Naive B cell (primary cell): ENCODE data around the gene RYR2. TPM values are rescaled to one million over a fixed set of nuclear protein-coding genes. Genes with fewer than 3 reads are reported as not detected.
"Not testable (repeated sequence)": the region's sequence is repeated elsewhere in the genome, so short reads cannot be mapped to it uniquely, and the experiment has no call there.

Experiments
- ATAC-seq, 2 donors: fragments of 150-1000 bp; cut with Tn5 transposase; 2 replicates each; pipeline ENCODE4 v1.10.0; 2021; ENCODE audit warnings: low read depth in 2 of 2, mild to moderate bottlenecking in 2 of 2, moderate library complexity in 2 of 2
- DNase-seq: peaks from one replicate; pipeline ENCODE4 v3.0.0; 2022
- H3K27ac Mint-ChIP-seq, 6 donors: one replicate each; pipeline ENCODE4 v1.8.0; 2020 to 2022; ENCODE audit warnings: mild to moderate bottlenecking in 6 of 6, mixed read lengths in 6 of 6, moderate library complexity in 5 of 6, inconsistent platforms in 2 of 6
- H3K27me3 Mint-ChIP-seq, 3 donors: one replicate each; pipeline ENCODE4 v1.8.0; 2021 to 2022; ENCODE audit warnings: mixed read lengths in 3 of 3, mild to moderate bottlenecking in 1 of 3
- H3K36me3 Mint-ChIP-seq, 2 donors: one replicate each; pipeline ENCODE4 v1.8.0; 2020 to 2022; ENCODE audit warnings: mixed read lengths in 2 of 2, inconsistent platforms in 1 of 2, mild to moderate bottlenecking in 1 of 2
- H3K4me1 Mint-ChIP-seq, 3 donors: one replicate each; pipeline ENCODE4 v1.8.0; 2020 to 2022; ENCODE audit warnings: mixed read lengths in 3 of 3, inconsistent platforms in 1 of 3, mild to moderate bottlenecking in 1 of 3, moderate library complexity in 1 of 3
- H3K4me3 Mint-ChIP-seq, 8 donors: one replicate each; pipeline ENCODE4 v1.8.0; 2020 to 2022; ENCODE audit warnings: mild to moderate bottlenecking in 8 of 8, mixed read lengths in 8 of 8, moderate library complexity in 8 of 8, inconsistent platforms in 2 of 8
- H3K9me3 Mint-ChIP-seq, 7 donors: one replicate each; pipeline ENCODE4 v1.8.0; 2020 to 2022; ENCODE audit warnings: mixed read lengths in 7 of 7, mild to moderate bottlenecking in 5 of 7, inconsistent platforms in 2 of 7, moderate library complexity in 1 of 7
- polyA plus RNA-seq, 6 donors: library from polyadenylated mRNA; unstranded; fragments of 300-500 nt; fragmentation: Illumina TruSeq; gene quantifications; one replicate each; pipeline ENCODE4 v1.2.3, GENCODE V29; 2021; ENCODE audit warnings: low read depth in 6 of 6

The RYR2 gene
- polyA plus RNA-seq, 6 donors from 2014 or later, result 0.09 TPM; not detected in 5

GRCh38 chr1:237145379-237146135, 103.6 kb downstream of the RYR2 start:
- H3K27ac Mint-ChIP-seq, result no peak overlapping the region
- H3K9me3 Mint-ChIP-seq, result no peaks in the 10 kb centered on the region
- no peak for DNase-seq
- no peaks in the 10 kb centered on the region for H3K4me1 Mint-ChIP-seq
- ATAC-seq, result no peak
- H3K4me3 Mint-ChIP-seq, result no peak overlapping the region
- H3K36me3 Mint-ChIP-seq, result no peaks in the 10 kb centered on the region
- H3K27me3 Mint-ChIP-seq, result peaks cover 0 to 4% (median 0%) of the 10 kb centered on the region in 3 donors

DNA sequence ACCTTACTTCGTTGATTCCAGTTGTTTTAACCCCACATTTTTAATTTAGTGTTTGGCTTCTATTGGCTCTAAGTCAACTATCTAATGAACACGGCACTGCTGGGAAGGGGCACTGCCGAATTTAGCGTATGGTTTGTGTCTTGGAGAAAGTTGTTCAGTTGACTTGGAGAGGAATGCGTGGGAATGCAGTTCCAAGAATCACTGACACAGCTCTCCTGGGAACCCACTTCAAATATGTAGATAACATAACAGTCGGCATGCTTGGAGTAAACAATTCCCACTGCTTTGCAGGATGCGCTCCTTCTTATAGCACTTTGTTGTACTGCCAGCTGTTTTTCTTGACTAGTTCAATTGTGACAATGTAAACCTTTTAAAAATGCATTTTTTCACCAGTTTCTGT, 104.3 kb downstream of the RYR2 start:
- Mint-ChIP-seq H3K4me1 (no peaks in the 10 kb centered on the region), H3K36me3 (no peaks in the 10 kb centered on the region), H3K9me3 (no peaks in the 10 kb centered on the region), H3K4me3 (no peak overlapping the region), H3K27ac (no peak overlapping the region), H3K27me3 (peaks cover 0 to 4% (median 0%) of the 10 kb centered on the region in 3 donors)
- DNase-seq, result no peak
- no peak for ATAC-seq

DNA sequence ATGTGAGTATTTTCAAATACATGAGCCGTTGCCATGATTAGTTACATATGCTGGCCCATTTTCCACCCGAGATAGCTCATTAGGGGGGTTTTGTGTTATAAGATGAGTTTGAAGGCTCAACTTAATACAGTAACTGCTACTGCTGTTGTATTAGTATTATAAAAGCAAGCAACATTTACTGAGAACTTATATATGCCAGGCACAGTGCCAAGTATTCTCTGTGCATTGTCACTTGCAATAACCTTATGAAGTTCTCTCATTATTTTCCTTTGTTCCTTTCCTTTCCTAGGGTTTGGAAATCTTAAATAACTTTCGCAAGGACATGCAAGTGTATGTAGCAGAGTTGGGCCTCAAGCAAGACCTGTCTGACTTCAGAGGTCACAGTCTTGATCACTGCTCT, 107.9 kb downstream of the RYR2 start:
- no peak for DNase-seq
- Mint-ChIP-seq H3K36me3 (no peaks in the 10 kb centered on the region), H3K4me1 (no peaks in the 10 kb centered on the region), H3K27me3 (peaks cover 0 to 4% (median 0%) of the 10 kb centered on the region in 3 donors), H3K9me3 (peaks cover 0 to 6% (median 0%) of the 10 kb centered on the region in 7 donors), H3K4me3 (no peak overlapping the region), H3K27ac (no peak overlapping the region)
- no peak for ATAC-seq

DNA sequence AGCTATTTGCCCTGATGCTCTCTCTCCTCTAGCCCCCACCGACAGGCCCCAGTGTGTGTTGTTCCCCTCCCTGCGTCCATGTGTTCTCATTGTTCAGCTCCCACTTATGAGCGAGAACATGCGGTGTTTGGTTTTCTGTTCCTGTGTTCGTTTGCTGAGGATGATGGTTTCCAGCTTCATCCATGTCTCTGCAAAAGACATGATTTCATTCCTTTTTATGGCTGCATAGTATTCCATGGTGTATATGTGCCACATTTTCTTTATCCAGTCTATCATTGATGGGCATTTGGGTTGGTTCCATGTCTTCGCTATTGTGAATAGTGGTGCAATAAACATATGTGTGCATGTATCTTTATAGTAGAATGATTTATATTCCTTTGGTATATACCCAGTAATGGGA, 110.0 kb downstream of the RYR2 start:
- H3K4me1 Mint-ChIP-seq, H3K4me3 Mint-ChIP-seq, H3K36me3 Mint-ChIP-seq, DNase-seq, H3K27me3 Mint-ChIP-seq, H3K9me3 Mint-ChIP-seq, ATAC-seq, H3K27ac Mint-ChIP-seq: not testable (repeated sequence)

DNA sequence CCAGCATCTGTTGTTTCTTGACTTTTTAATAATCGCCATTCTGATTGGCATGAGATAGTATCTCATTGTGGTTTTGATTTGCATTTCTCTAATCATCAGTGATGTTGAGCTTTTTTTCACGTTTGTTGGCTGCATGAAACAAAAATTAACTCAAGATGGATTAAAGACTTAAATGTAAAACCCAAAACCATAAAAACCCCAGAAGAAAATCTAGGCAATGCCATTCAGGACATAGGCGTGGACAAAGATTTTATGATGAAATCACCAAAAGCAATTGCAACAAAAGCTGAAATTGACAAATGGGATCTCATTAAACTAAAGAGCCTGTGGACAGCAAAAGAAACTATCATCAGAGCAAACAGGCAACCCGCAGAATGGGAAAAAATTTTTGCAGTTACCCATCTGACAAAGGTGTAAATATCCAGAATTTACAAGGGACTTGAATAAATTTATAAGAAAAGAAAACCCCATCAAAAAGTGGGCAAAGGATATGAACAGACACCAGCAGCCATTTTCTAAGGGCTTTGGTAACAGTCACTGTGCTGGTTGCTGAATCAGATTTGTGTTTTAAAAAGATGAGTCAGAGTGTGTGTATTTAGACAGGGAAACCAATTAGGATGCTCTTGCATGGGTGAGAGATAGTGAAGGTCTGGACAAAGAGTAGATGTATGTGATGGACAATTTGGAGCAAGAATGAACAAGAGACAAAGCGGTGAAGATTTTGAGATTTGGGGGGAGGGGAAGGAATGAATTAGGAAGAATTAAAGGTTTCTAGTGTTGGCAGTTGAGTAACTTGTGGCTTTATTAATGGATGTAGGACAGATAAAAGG, 110.7 kb downstream of the RYR2 start:
- DNase-seq (no peak), ATAC-seq (no peak)
- H3K4me1 Mint-ChIP-seq, result no peaks in the 10 kb centered on the region

DNA sequence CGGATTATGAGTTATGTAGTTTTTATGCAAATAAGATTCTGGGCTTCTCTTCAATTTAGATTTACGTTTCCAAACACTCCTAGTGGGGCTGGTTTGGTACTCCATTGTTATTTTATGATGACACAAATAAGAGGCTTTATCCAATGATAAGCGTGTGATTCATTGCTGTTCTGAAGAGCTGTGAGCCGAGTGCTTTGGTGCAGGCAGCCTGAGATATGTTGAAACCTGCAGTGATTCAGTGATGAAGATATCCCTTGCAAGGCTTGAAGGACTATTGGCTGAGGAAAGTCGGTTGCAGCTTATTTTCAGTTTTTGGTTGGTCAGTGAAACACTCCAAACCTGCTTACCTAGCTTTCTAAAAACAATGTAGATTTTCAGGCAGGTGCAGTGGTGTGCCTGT, 112.2 kb downstream of the RYR2 start:
- H3K27me3 Mint-ChIP-seq, result peaks cover 0 to 7% (median 0%) of the 10 kb centered on the region in 3 donors

More for the DNA sequence above, 110.7 kb downstream of the RYR2 start:
- H3K27ac Mint-ChIP-seq, result no peak overlapping the region
- H3K27me3 Mint-ChIP-seq, result no peaks in the 10 kb centered on the region
- H3K4me3 Mint-ChIP-seq, result no peak overlapping the region
- H3K9me3 Mint-ChIP-seq, result peaks cover 0 to 12% (median 0%) of the 10 kb centered on the region in 7 donors
- H3K36me3 Mint-ChIP-seq, result no peaks in the 10 kb centered on the region

GRCh38 chr1:237164406-237165352, 122.7 kb downstream of the RYR2 start:
- DNase-seq (no peak), ATAC-seq (no peak)
- H3K9me3 Mint-ChIP-seq, result peaks cover 0 to 2% (median 0%) of the 10 kb centered on the region in 7 donors
- H3K4me3 Mint-ChIP-seq, result no peak overlapping the region
- H3K36me3 Mint-ChIP-seq, result no peaks in the 10 kb centered on the region
- peaks cover 0 to under 1% (median 0%) of the 10 kb centered on the region in 3 donors for H3K27me3 Mint-ChIP-seq
- no peak overlapping the region for H3K27ac Mint-ChIP-seq
- H3K4me1 Mint-ChIP-seq, result no peaks in the 10 kb centered on the region

More for the DNA sequence above, 112.2 kb downstream of the RYR2 start:
- no peak for ATAC-seq
- Mint-ChIP-seq H3K4me3 (no peak overlapping the region), H3K36me3 (no peaks in the 10 kb centered on the region), H3K9me3 (peaks cover 0 to 12% (median 0%) of the 10 kb centered on the region in 7 donors), H3K4me1 (no peaks in the 10 kb centered on the region), H3K27ac (no peak overlapping the region)
- DNase-seq, result no peak

GRCh38 chr1:237166086-237166485, 124.1 kb downstream of the RYR2 start:
- Mint-ChIP-seq H3K27me3 (peaks cover 0 to 5% (median 0%) of the 10 kb centered on the region in 3 donors), H3K9me3 (peaks cover 0 to 3% (median 0%) of the 10 kb centered on the region in 7 donors), H3K4me3 (no peak overlapping the region), H3K27ac (no peak overlapping the region), H3K4me1 (no peaks in the 10 kb centered on the region), H3K36me3 (no peaks in the 10 kb centered on the region)
- no peak for ATAC-seq
- DNase-seq, result no peak

GRCh38 chr1:237166593-237167101, 124.7 kb downstream of the RYR2 start:
- Mint-ChIP-seq H3K4me3 (no peak overlapping the region), H3K9me3 (peaks cover 0 to 3% (median 0%) of the 10 kb centered on the region in 7 donors), H3K36me3 (no peaks in the 10 kb centered on the region), H3K27ac (no peak overlapping the region), H3K27me3 (peaks cover 0 to 5% (median 4%) of the 10 kb centered on the region in 3 donors), H3K4me1 (no peaks in the 10 kb centered on the region)
- no peak for DNase-seq
- ATAC-seq, result no peak

GRCh38 chr1:237170149-237170548, 128.2 kb downstream of the RYR2 start:
- Mint-ChIP-seq H3K4me3 (no peak overlapping the region), H3K27ac (no peak overlapping the region), H3K4me1 (no peaks in the 10 kb centered on the region), H3K36me3 (no peaks in the 10 kb centered on the region), H3K27me3 (peaks cover 0 to 5% (median 4%) of the 10 kb centered on the region in 3 donors), H3K9me3 (peaks cover 0 to 4% (median 0%) of the 10 kb centered on the region in 7 donors)
- ATAC-seq (no peak), DNase-seq (no peak)

- peaks cover 0 to 5% (median 4%) of the 10 kb centered on the region in 3 donors for H3K27me3 Mint-ChIP-seq
- DNase-seq (no peak), ATAC-seq (no peak)
- peaks cover 0 to 4% (median 0%) of the 10 kb centered on the region in 7 donors for H3K9me3 Mint-ChIP-seq
- no peak overlapping the region for H3K27ac Mint-ChIP-seq
- no peaks in the 10 kb centered on the region for H3K36me3 Mint-ChIP-seq
- H3K4me1 Mint-ChIP-seq, result no peaks in the 10 kb centered on the region
- no peak overlapping the region for H3K4me3 Mint-ChIP-seq
Observed at GRCh38 chr1:237171454-237172117, 129.6 kb downstream of the RYR2 start.

DNA sequence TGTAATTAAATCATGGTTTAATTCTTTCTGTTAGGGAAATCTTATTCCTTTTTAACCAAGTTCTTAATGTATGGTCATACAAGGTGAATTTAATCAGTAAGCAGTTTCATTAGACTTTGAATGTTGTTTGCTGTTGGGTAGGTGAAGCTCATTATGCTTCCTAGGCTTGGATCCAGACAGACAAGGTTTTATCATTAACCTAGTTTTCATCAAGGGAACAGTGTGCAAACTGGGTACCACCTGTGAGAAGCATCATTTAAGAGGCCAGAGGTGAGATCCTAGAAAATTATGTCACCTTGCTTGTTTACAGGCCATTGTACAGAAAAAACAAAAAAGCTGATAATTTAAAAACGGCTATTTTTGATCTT, 130.1 kb downstream of the RYR2 start:
- DNase-seq (no peak), ATAC-seq (no peak)
- peaks cover 0 to 5% (median 4%) of the 10 kb centered on the region in 3 donors for H3K27me3 Mint-ChIP-seq
- no peak overlapping the region for H3K4me3 Mint-ChIP-seq
- no peaks in the 10 kb centered on the region for H3K4me1 Mint-ChIP-seq
- peaks cover 0 to 4% (median 0%) of the 10 kb centered on the region in 7 donors for H3K9me3 Mint-ChIP-seq
- no peak overlapping the region for H3K27ac Mint-ChIP-seq
- H3K36me3 Mint-ChIP-seq, result no peaks in the 10 kb centered on the region
